Pancreas (tissue), 10 donors: ENCODE data around the gene ATP5F1D. TPM values are rescaled to one million over a fixed set of nuclear protein-coding genes. Genes with fewer than 3 reads are reported as not detected.

ENCODE experiments used
- ATAC-seq, 4 donors: fragments of 200-7000 bp; cut with Tn5 transposase; one replicate each; pipeline versions ENCODE4 v1.8.0 to v1.9.1; 2020; ENCODE audit warnings: mild to moderate bottlenecking in 4 of 4, moderate library complexity in 4 of 4
- DNase-seq, 6 donors: peaks; one replicate each; pipeline ENCODE4 v3.0.0-alpha.2; 2020
- FAIRE-seq: peaks from 2 replicates; lab custom pipeline; 2012; peaks lifted over from hg19 to GRCh38; lab: Jason Lieb, UNC
- H3K27ac ChIP-seq, 4 donors: fragments of 200-600 bp; sonication (generic); 1 replicate in 3 of 4; 2 replicates in 1 of 4; pipeline versions ENCODE4 v1.5.0 to v1.8.0; 2020
- H3K27me3 ChIP-seq, 4 donors: fragments of 200-600 bp; one replicate each; pipeline ENCODE4 v1.8.0; 2021
- H3K36me3 ChIP-seq, 3 donors: fragments of 200-600 bp; sonication (generic) in 1 of 3; one replicate each; pipeline versions ENCODE4 v1.5.0 to v1.8.0; 2020 to 2021
- H3K4me1 ChIP-seq, 3 donors: fragments of 200-600 bp; one replicate each; pipeline ENCODE4 v1.8.0; 2021
- H3K4me3 ChIP-seq, 4 donors: fragments of 200-600 bp; sonication (generic) in 2 of 4; one replicate each; pipeline versions ENCODE4 v1.5.0 to v1.8.0; 2020 to 2021
- H3K9me3 ChIP-seq, 4 donors: fragments of 200-600 bp; one replicate each; pipeline ENCODE4 v1.8.0; 2021
- CTCF ChIP-seq, 4 donors: fragments of 200-600 bp; sonication (generic) in 3 of 4; IDR thresholded peaks; one replicate each; pipeline versions ENCODE4 v1.5.0 to v1.8.0; 2021; ENCODE audit warnings: antibody characterized with exemption in 4 of 4
- WGBS, 2 donors: extraction: QIAGEN DNeasy Blood & Tissue Kit; methylation state at CpG; one replicate each; pipeline ENCODE4 v1.1.7; 2013; 5-methylcytosine and 5-hydroxymethylcytosine counted together
- intact Hi-C, 3 donors: fragments of 100-400 bp; cut with DNase I; formaldehyde crosslinking; loops; one replicate each; pipeline versions ENCODE4 v1.11.1 to v1.14.2; 2022
- polyA plus RNA-seq, 2 donors: library from polyadenylated mRNA; stranded (reverse); fragments of 200-250 nt; gene quantifications; one replicate each; pipeline ENCODE4 v1.2.3, GENCODE V29; 2013
- total RNA-seq, 6 donors: library from RNA; stranded (reverse); fragmentation: NEBNext Ultra II Directional in 4 of 6; extraction: Animal tissue kit (Norgen Biotek cat#: 25700) in 4 of 6; gene quantifications; one replicate each; pipeline versions ENCODE4 v1.2.1 to v1.2.4, GENCODE V29; 2021 to 2023
- donor health status: healthy with polysubstance abuse.
- donor health status: DM: no; HTN: no; CAD: no; lungs with moderate emphysema.
- donor health status: DM: no; HTN: no; CAD: no.
- donor health status: control.
- donor health status: control.
- donor health status: Bipolar disorder and iron deficiency.
- donor health status: DM: yes; HTN: yes; CAD: no.
- donor health status: DM: no; HTN: no; CAD: no.
- donor health status: DM: no; HTN: no; CAD: no.
- donor health status: DM: yes; HTN: yes; CAD: no.

ATP5F1D gene
- total and polyA plus RNA-seq, 8 donors = 97.3 to 515 (median 167) TPM

GRCh38 chr19:1248139-1248785, 6.7 kb downstream of the ATP5F1D start, which contains the start of gene MIDN:
Gene MIDN (plus strand): TSS chr19:1248583. CDS start chr19:1250297, 1,714 bp downstream.
- intact Hi-C loops = no loop called here
- H3K27ac ChIP-seq = peak within 1 kb of the TSS; percentile 95 to 97 (median 96)
- H3K4me1 ChIP-seq = peaks cover 33 to 36% (median 34%) of the 10 kb centered on the region in 3 donors
- no peaks in the 10 kb centered on the region for H3K27me3 ChIP-seq
- 1% methylated on average over 33 to 60 of the region's 60 CpGs for WGBS, 2 donors
- H3K36me3 ChIP-seq = no peaks in the 10 kb centered on the region
- peak within 1 kb of the TSS; percentile 51 to 96 (median 76) for H3K4me3 ChIP-seq
- TF ChIP-seq CTCF (IDR thresholded peaks at IDR 0.05) = no peak
- no peaks in the 10 kb centered on the region for H3K9me3 ChIP-seq
- DNase-seq (peak in 5 of 6 donors; percentile 85 to 93 (median 88)), FAIRE-seq (no peak), ATAC-seq (peak; percentile 19 to 39 (median 32))

- H3K9me3 ChIP-seq = no peaks in the 10 kb centered on the region
- 1 to 2% methylated on average over 26 to 74 of the region's 74 CpGs for WGBS, 2 donors
- DNase-seq (peak in 5 of 6 donors; percentile 82 to 91 (median 85)), ATAC-seq (peak; percentile 3 to 10 (median 7)), FAIRE-seq (no peak)
- peak; percentile 52 to 72 (median 66) for TF ChIP-seq CTCF (IDR thresholded peaks at IDR 0.05)
- H3K4me1 ChIP-seq = peaks cover 33 to 37% (median 33%) of the 10 kb centered on the region in 3 donors
- H3K27me3 ChIP-seq = no peaks in the 10 kb centered on the region
- peak overlapping the region; percentile 51 to 96 (median 76) for H3K4me3 ChIP-seq
- intact Hi-C loops = no loop called here
- peaks cover 0 to 1% (median under 1%) of the 10 kb centered on the region in 3 donors for H3K36me3 ChIP-seq
- H3K27ac ChIP-seq = peak overlapping the region; percentile 95 to 97 (median 96)
Observed at GRCh38 chr19:1248786-1249297, 7.3 kb downstream of the ATP5F1D start.

- TF ChIP-seq CTCF (IDR thresholded peaks at IDR 0.05) = no peak
- peak overlapping the region; percentile 97 to 99 (median 98) for H3K27ac ChIP-seq
- H3K36me3 ChIP-seq = peaks cover 0 to 7% (median 7%) of the 10 kb centered on the region in 3 donors
- 0 to 1% methylated on average over 27 to 102 of the region's 102 CpGs for WGBS, 2 donors
- H3K27me3 ChIP-seq = no peaks in the 10 kb centered on the region
- peak overlapping the region; percentile 84 to 96 (median 90) for H3K4me3 ChIP-seq
- FAIRE-seq = no peak
- no peaks in the 10 kb centered on the region for H3K9me3 ChIP-seq
- intact Hi-C loops = no loop called here
- peak; percentile 9 to 51 (median 23) for ATAC-seq
- DNase-seq = peak; percentile 91 to 97 (median 96)
- H3K4me1 ChIP-seq = peaks cover 30 to 39% (median 35%) of the 10 kb centered on the region in 3 donors
Observed at GRCh38 chr19:1249298-1249989, 7.9 kb downstream of the ATP5F1D start.

- ATAC-seq (no peak), DNase-seq (peak in 1 of 6 donors; percentile 86), FAIRE-seq (no peak)
- 0 to 1% methylated on average over 38 to 67 of the region's 67 CpGs for WGBS, 2 donors
- intact Hi-C loops = no loop called here
- Histone ChIP-seq H3K36me3 (peaks cover 0 to 13% (median 13%) of the 10 kb centered on the region in 3 donors), H3K4me3 (peak overlapping the region; percentile 84 to 96 (median 90)), H3K27ac (peak overlapping the region; percentile 97 to 99 (median 98)), H3K27me3 (no peaks in the 10 kb centered on the region), H3K4me1 (peaks cover 24 to 38% (median 36%) of the 10 kb centered on the region in 3 donors), H3K9me3 (no peaks in the 10 kb centered on the region)
- TF ChIP-seq CTCF (IDR thresholded peaks at IDR 0.05) = no peak
Observed at GRCh38 chr19:1249990-1250436, 8.5 kb downstream of the ATP5F1D start.
